H9 (cell line): ENCODE measurements around the gene TAOK3. TPM values are rescaled to one million over a fixed set of nuclear protein-coding genes. Genes with fewer than 3 reads are reported as not detected.

Experiments used
- DNase-seq: peaks from one replicate; pipeline ENCODE4 v3.0.0-alpha.2; 2017
- H2AFZ ChIP-seq: one replicate; pipeline ENCODE4 v1.6.1; 2013; ENCODE audit warnings: mild to moderate bottlenecking, low read length, control low read depth, moderate library complexity
- H2AK5ac ChIP-seq: 2 replicates; pipeline ENCODE4 v1.6.1; 2013; ENCODE audit warnings: low read length, control low read depth, mixed read lengths; ENCODE audit not compliant: insufficient read length
- H2BK120ac ChIP-seq: one replicate; pipeline ENCODE4 v1.6.1; 2013; ENCODE audit warnings: low read depth, mild to moderate bottlenecking, low read length, control low read depth, inconsistent platforms; ENCODE audit not compliant: poor library complexity, severe bottlenecking
- H2BK12ac ChIP-seq: 2 replicates; pipeline ENCODE4 v1.6.1; 2013; ENCODE audit warnings: low read length, control low read depth, mixed read lengths, low read depth; ENCODE audit not compliant: insufficient read length
- H2BK15ac ChIP-seq: 2 replicates; pipeline ENCODE4 v1.6.1; 2013; ENCODE audit warnings: low read depth, low read length, control low read depth
- H2BK20ac ChIP-seq: one replicate; pipeline ENCODE4 v1.6.1; 2013; ENCODE audit warnings: low read depth, mild to moderate bottlenecking, low read length, control low read depth, inconsistent platforms; ENCODE audit not compliant: poor library complexity, severe bottlenecking
- H2BK5ac ChIP-seq: 2 replicates; pipeline ENCODE4 v1.6.1; 2013; ENCODE audit warnings: low read length, control low read depth, mixed read lengths; ENCODE audit not compliant: insufficient read length
- H3K14ac ChIP-seq: 2 replicates; pipeline ENCODE4 v1.6.1; 2013; ENCODE audit warnings: low read length, control low read depth; ENCODE audit not compliant: insufficient read depth
- H3K18ac ChIP-seq: 2 replicates; pipeline ENCODE4 v1.6.1; 2013; ENCODE audit warnings: low read depth, mild to moderate bottlenecking, mixed read lengths, low read length, control low read depth; ENCODE audit not compliant: insufficient read length
- H3K23ac ChIP-seq: 2 replicates; pipeline ENCODE4 v1.6.1; 2013; ENCODE audit warnings: low read length, control low read depth, mixed read lengths, low read depth; ENCODE audit not compliant: insufficient read length
- H3K23me2 ChIP-seq: 2 replicates; pipeline ENCODE4 v1.6.1; 2013; ENCODE audit warnings: low read depth, mild to moderate bottlenecking, mixed read lengths, low read length, control low read depth; ENCODE audit not compliant: insufficient read length, poor library complexity, severe bottlenecking
- H3K27ac ChIP-seq: 2 replicates; pipeline ENCODE4 v1.5.1; 2013; ENCODE audit warnings: low read length, control low read depth, mixed read lengths, low read depth; ENCODE audit not compliant: insufficient read length
- H3K27me3 ChIP-seq: 2 replicates; pipeline ENCODE4 v1.6.1; 2013; ENCODE audit warnings: low read length, control low read depth, inconsistent platforms; ENCODE audit not compliant: insufficient read depth
- H3K4ac ChIP-seq: 2 replicates; pipeline ENCODE4 v1.6.1; 2013; ENCODE audit warnings: low read depth, mild to moderate bottlenecking, control low read depth, inconsistent platforms, low read length, moderate library complexity
- H3K4me1 ChIP-seq: 2 replicates; pipeline ENCODE4 v1.6.1; 2013; ENCODE audit warnings: low read length, control low read depth, inconsistent platforms; ENCODE audit not compliant: insufficient read depth
- H3K4me2 ChIP-seq: 2 replicates; pipeline ENCODE4 v1.6.1; 2013; ENCODE audit warnings: low read length, control low read depth, mixed read lengths; ENCODE audit not compliant: insufficient read length, insufficient read depth
- H3K56ac ChIP-seq: 2 replicates; pipeline ENCODE4 v1.6.1; 2013; ENCODE audit warnings: low read depth, mild to moderate bottlenecking, mixed read lengths, low read length, control low read depth; ENCODE audit not compliant: insufficient read length
- H3K79me1 ChIP-seq: 2 replicates; pipeline ENCODE4 v1.6.1; 2013; ENCODE audit warnings: low read depth, mild to moderate bottlenecking, moderate library complexity, low read length, control low read depth, inconsistent platforms; ENCODE audit not compliant: insufficient read depth, poor library complexity, severe bottlenecking
- H3K79me2 ChIP-seq: 2 replicates; pipeline ENCODE4 v1.6.1; 2013; ENCODE audit warnings: low read length, control low read depth, inconsistent platforms; ENCODE audit not compliant: insufficient read depth
- H3K9ac ChIP-seq: 2 replicates; pipeline ENCODE4 v1.6.1; 2013; ENCODE audit warnings: low read length, control low read depth, mixed read lengths; ENCODE audit not compliant: insufficient read length; ENCODE audit errors: extremely low read depth
- H3K9me3 ChIP-seq: one replicate; pipeline ENCODE4 v1.6.1; 2013; ENCODE audit warnings: low read depth, low read length, inconsistent platforms; ENCODE audit not compliant: control insufficient read depth
- H3T11ph ChIP-seq: one replicate; pipeline ENCODE4 v1.6.1; 2013; ENCODE audit warnings: mild to moderate bottlenecking, low read length, control low read depth, inconsistent platforms
- H4K20me1 ChIP-seq: one replicate; pipeline ENCODE4 v1.6.1; 2013; ENCODE audit not compliant: control insufficient read depth, insufficient read length, insufficient read depth
- H4K5ac ChIP-seq: 2 replicates; pipeline ENCODE4 v1.6.1; 2013; ENCODE audit warnings: low read depth, mild to moderate bottlenecking, mixed read lengths, low read length, control low read depth; ENCODE audit not compliant: insufficient read length
- H4K8ac ChIP-seq: replicated peaks from 2 replicates; pipeline ENCODE4 v1.6.1; 2013; ENCODE audit warnings: low read length, control low read depth, mixed read lengths, low read depth; ENCODE audit not compliant: insufficient read length
- H4K91ac ChIP-seq: 2 replicates; pipeline ENCODE4 v1.6.1; 2013; ENCODE audit warnings: low read depth, mild to moderate bottlenecking, moderate library complexity, mixed read lengths, low read length, control low read depth; ENCODE audit not compliant: insufficient read length
- H3K27ac Mint-ChIP-seq, 3 experiments: 2 replicates in 2 of 3; 3 replicates in 1 of 3; pipeline ENCODE4 v1.8.0; 2020 to 2021; ENCODE audit warnings: mixed read lengths in 3 of 3, mild to moderate bottlenecking in 1 of 3, moderate library complexity in 1 of 3
- H3K27me3 Mint-ChIP-seq: 2 replicates; pipeline ENCODE4 v1.8.0; 2021; ENCODE audit warnings: low read depth, mild to moderate bottlenecking, moderate library complexity, mixed read lengths
- H3K36me3 Mint-ChIP-seq, 3 experiments: 2 replicates in 2 of 3; 3 replicates in 1 of 3; pipeline ENCODE4 v1.8.0; 2020 to 2021; ENCODE audit warnings: low read depth in 3 of 3, mixed read lengths in 3 of 3; ENCODE audit not compliant: insufficient read depth in 1 of 3
- H3K4me1 Mint-ChIP-seq, 2 experiments: 2 replicates each; pipeline ENCODE4 v1.8.0; 2020; ENCODE audit warnings: mixed read lengths in 2 of 2
- H3K4me3 Mint-ChIP-seq, 2 experiments: 2 replicates in 1 of 2; 3 replicates in 1 of 2; pipeline ENCODE4 v1.8.0; 2020 to 2021; ENCODE audit warnings: mild to moderate bottlenecking in 2 of 2, mixed read lengths in 2 of 2, moderate library complexity in 1 of 2
- H3K9me3 Mint-ChIP-seq, 2 experiments: 2 replicates in 1 of 2; 3 replicates in 1 of 2; pipeline ENCODE4 v1.8.0; 2020; ENCODE audit warnings: mild to moderate bottlenecking in 2 of 2, mixed read lengths in 2 of 2, moderate library complexity in 1 of 2
- CTCF ChIP-seq: fragments of 200-600 bp; sonication (generic); conservative IDR thresholded peaks from 3 replicates; pipeline ENCODE4 v1.8.0; 2021; ENCODE audit warnings: antibody characterized with exemption, mild to moderate bottlenecking
- WGBS: extraction: QIAGEN DNeasy Blood & Tissue Kit; methylation state at CpG from one replicate; pipeline ENCODE4 v1.1.7; 2013; ENCODE audit warnings: missing lambda C conversion rate, low lambda C conversion rate, mixed read lengths; ENCODE audit not compliant: insufficient read length; ENCODE audit errors: extremely low coverage; 5-methylcytosine and 5-hydroxymethylcytosine counted together
- total RNA-seq: library from RNA; stranded (reverse); gene quantifications from 2 replicates; pipeline ENCODE4 v1.2.1, GENCODE V29; 2021

The TAOK3 gene
- total RNA-seq, 1 experiment from 2014 or later = 5.2 TPM

- no peaks in the 10 kb centered on the region for H3K27me3 Mint-ChIP-seq
- H3K79me2 ChIP-seq = peaks cover 9% of the 10 kb centered on the region; the same call in 1 of the 2 replicates
- no peak overlapping the region for H2BK20ac ChIP-seq
Observed at GRCh38 chr12:118103201-118103600, 269.5 kb downstream of the TAOK3 start.

More at GRCh38 chr12:118103201-118103600, 269.5 kb downstream of the TAOK3 start:
- peaks cover 8 to 28% (median 10%) of the 10 kb centered on the region in 3 experiments; a peak in 4 of 7 replicates for H3K36me3 Mint-ChIP-seq
- H2BK15ac ChIP-seq = no peak overlapping the region
- H3K4me1 ChIP-seq = peaks cover 7% of the 10 kb centered on the region; the same call in 1 of the 2 replicates
- peaks cover 31 to 33% of the 10 kb centered on the region in 2 experiments for H3K4me1 Mint-ChIP-seq
- no peaks in the 10 kb centered on the region for H3K9me3 ChIP-seq
- no CpG with 5 or more reads among the region's 32 CpGs for WGBS
- H3K18ac ChIP-seq = peak overlapping the region; percentile 3
- H4K8ac ChIP-seq = no peak overlapping the region
- H3K56ac ChIP-seq = no peak overlapping the region
- no peak for TF ChIP-seq CTCF
- peaks cover 9% of the 10 kb centered on the region for H3K23me2 ChIP-seq
- no peak overlapping the region for H4K91ac ChIP-seq
- no peaks in the 10 kb centered on the region for H3K27me3 ChIP-seq
- H4K20me1 ChIP-seq = no peaks in the 10 kb centered on the region
- H2BK120ac ChIP-seq = no peak overlapping the region
- peak overlapping the region; percentile 37 for H3K9ac ChIP-seq
- peak overlapping the region in 2 of 3 experiments; percentile 83 to 94; a peak in 4 of 7 replicates for H3K27ac Mint-ChIP-seq
- H3K4me2 ChIP-seq = peak overlapping the region; percentile 67
- H2AFZ ChIP-seq = no peak overlapping the region
- no peak overlapping the region for H2BK5ac ChIP-seq
- H4K5ac ChIP-seq = no peak overlapping the region
- peak; percentile 60 for DNase-seq
- no peaks in the 10 kb centered on the region for H3K9me3 Mint-ChIP-seq
- peak overlapping the region; percentile 33 for H3K14ac ChIP-seq
- H3K79me1 ChIP-seq = peaks cover 6% of the 10 kb centered on the region
- H3K27ac ChIP-seq = no peak overlapping the region
- peak overlapping the region; percentile 91 to 92 for H3K4me3 Mint-ChIP-seq
- no peak overlapping the region for H2AK5ac ChIP-seq
- H3K23ac ChIP-seq = no peak overlapping the region
- H3T11ph ChIP-seq = no peak overlapping the region
- H3K4ac ChIP-seq = no peak overlapping the region
- no peak overlapping the region for H2BK12ac ChIP-seq
